SK-N-SH (cell line): ENCODE data around the gene UTP4. TPM values are rescaled to one million over a fixed set of nuclear protein-coding genes. Genes with fewer than 3 reads are reported as not detected.

Experiments
- CTCF ChIA-PET: fragments of 300-600, 350-600 bp; formaldehyde crosslinking; extraction: SDS; loops from one replicate; lab custom pipeline; 2021; lab: Yijun Ruan, JAX
- POLR2A ChIA-PET: fragments of 350-600 bp; sonication (Branson Sonifier 250); formaldehyde crosslinking; extraction: SDS; loops from one replicate; lab custom pipeline; 2020; ENCODE audit warnings: antibody characterized with exemption, inconsistent platforms; lab: Yijun Ruan, JAX
- DNase-seq: peaks from one replicate; pipeline ENCODE4 v3.0.0; 2012
- H2AFZ ChIP-seq: fragments of 200-600 bp; sonication (generic); 2 replicates; pipeline ENCODE4 v1.8.1; 2016; ENCODE audit warnings: antibody characterized with exemption, mild to moderate bottlenecking, low read depth
- H3F3A ChIP-seq: fragments of 200-600 bp; sonication (generic); replicated peaks from 2 replicates; pipeline ENCODE3; 2016; ENCODE audit warnings: antibody characterized with exemption, mild to moderate bottlenecking; ENCODE audit not compliant: insufficient read depth
- H3K27ac ChIP-seq, 2 experiments: fragments of 200-500 bp in 1 of 2; fragments of 200-600 bp in 1 of 2; sonication (Bioruptor generic) in 1 of 2; sonication (generic), shearing (Covaris generic) in 1 of 2; 2 replicates each; pipeline versions ENCODE4 v1.5.1 to v1.6.1; 2014 to 2016; ENCODE audit warnings: low read depth in 2 of 2, inconsistent platforms in 1 of 2, low read length in 1 of 2, mild to moderate bottlenecking in 1 of 2, mixed read lengths in 1 of 2
- H3K27me3 ChIP-seq: fragments of 200-600 bp; sonication (generic), shearing (Covaris generic); 2 replicates; pipeline ENCODE4 v1.6.1; 2016; ENCODE audit warnings: mixed run types; ENCODE audit not compliant: insufficient read depth
- H3K36me3 ChIP-seq, 2 experiments: fragments of 200-500 bp in 1 of 2; fragments of 200-600 bp in 1 of 2; sonication (Bioruptor generic) in 1 of 2; sonication (generic) in 1 of 2; replicated peaks in 1 of 2; 2 replicates each; pipeline versions ENCODE3 to v1.5.1; 2014 to 2016; ENCODE audit warnings: low read length in 1 of 2, mild to moderate bottlenecking in 1 of 2; ENCODE audit not compliant: insufficient read depth in 2 of 2, control insufficient read depth in 1 of 2
- H3K4me1 ChIP-seq, 2 experiments: fragments of 200-500 bp in 1 of 2; fragments of 200-600 bp in 1 of 2; sonication (Bioruptor generic) in 1 of 2; sonication (generic), shearing (Covaris generic) in 1 of 2; 2 replicates each; pipeline versions ENCODE4 v1.5.1 to v1.6.1; 2014 to 2016; ENCODE audit warnings: low read depth in 1 of 2, low read length in 1 of 2, mixed run types in 1 of 2; ENCODE audit not compliant: insufficient read depth in 2 of 2, control insufficient read depth in 1 of 2
- H3K4me2 ChIP-seq: fragments of 200-600 bp; sonication (generic), shearing (Covaris generic); 2 replicates; pipeline ENCODE4 v1.6.1; 2017; ENCODE audit warnings: mixed run types
- H3K4me3 ChIP-seq, 2 experiments: fragments of 200-500 bp in 1 of 2; fragments of 200-600 bp in 1 of 2; sonication (Bioruptor generic) in 1 of 2; sonication (generic), shearing (Covaris generic) in 1 of 2; 2 replicates each; pipeline versions ENCODE4 v1.5.1 to v1.8.1; 2014 to 2016; ENCODE audit warnings: low read depth in 2 of 2, inconsistent platforms in 1 of 2, low read length in 1 of 2, mild to moderate bottlenecking in 1 of 2, mixed read lengths in 1 of 2, moderate library complexity in 1 of 2
- H3K79me2 ChIP-seq: fragments of 200-600 bp; sonication (generic); 2 replicates; pipeline ENCODE4 v1.8.1; 2017; ENCODE audit warnings: mild to moderate bottlenecking; ENCODE audit not compliant: insufficient read depth
- H3K9ac ChIP-seq: fragments of 200-600 bp; sonication (generic); 2 replicates; pipeline ENCODE4 v1.6.1; 2017; ENCODE audit warnings: mixed run types
- H3K9me2 ChIP-seq: fragments of 200-600 bp; sonication (generic); 2 replicates; pipeline ENCODE4 v1.6.1; 2017; ENCODE audit warnings: mixed run types
- H3K9me3 ChIP-seq: fragments of 200-600 bp; sonication (generic); 2 replicates; pipeline ENCODE4 v1.6.1; 2017; ENCODE audit warnings: mixed run types, mild to moderate bottlenecking, moderate library complexity
- H4K20me1 ChIP-seq: fragments of 200-600 bp; sonication (generic); 2 replicates; pipeline ENCODE4 v1.6.1; 2017; ENCODE audit warnings: mild to moderate bottlenecking, mixed run types; ENCODE audit not compliant: insufficient read depth
- EP300 ChIP-seq, 2 experiments: IDR thresholded peaks; 2 replicates each; pipeline versions ENCODE4 v1.4.0 to v1.6.1; 2012; ENCODE audit warnings: borderline replicate concordance in 1 of 2, low read depth in 1 of 2, low read length in 1 of 2
- FOXJ3 ChIP-seq: sonication (generic); formaldehyde crosslinking; IDR thresholded peaks from 2 replicates; pipeline ENCODE4 v1.5.1; 2020; ENCODE audit warnings: mild to moderate bottlenecking, missing genetic modification reagents
- GATA2 ChIP-seq: sonication (generic); formaldehyde crosslinking; IDR thresholded peaks from 2 replicates; pipeline ENCODE4 v1.5.0; 2020; ENCODE audit warnings: mild to moderate bottlenecking, missing genetic modification reagents
- MXI1 ChIP-seq: IDR thresholded peaks from 2 replicates; pipeline ENCODE4 v1.6.1; 2012; ENCODE audit warnings: mild to moderate bottlenecking, low read depth, low read length, improper control_type of control experiment
- NFIC ChIP-seq: IDR thresholded peaks from 2 replicates; pipeline ENCODE4 v1.4.0; 2012; ENCODE audit warnings: borderline replicate concordance
- NRF1 ChIP-seq: IDR thresholded peaks from 2 replicates; pipeline ENCODE4 v1.6.1; 2012; ENCODE audit warnings: low read depth, mild to moderate bottlenecking, low read length
- POLR2AphosphoS5 ChIP-seq: IDR thresholded peaks from 2 replicates; pipeline ENCODE4 v1.6.1; 2012; ENCODE audit warnings: low read depth, low read length
- RAD21 ChIP-seq: IDR thresholded peaks from 2 replicates; pipeline ENCODE4 v1.6.1; 2012; ENCODE audit warnings: mild to moderate bottlenecking, low read length
- RXRA ChIP-seq: IDR thresholded peaks from 2 replicates; pipeline ENCODE4 v1.4.0; 2012; ENCODE audit warnings: low read depth, mild to moderate bottlenecking, borderline replicate concordance
- SMC3 ChIP-seq: IDR thresholded peaks from 2 replicates; pipeline ENCODE4 v1.6.1; 2012; ENCODE audit warnings: low read depth, low read length, improper control_type of control experiment
- TCF12 ChIP-seq: IDR thresholded peaks from 2 replicates; pipeline ENCODE4 v1.4.0; 2012
- TEAD4 ChIP-seq: IDR thresholded peaks from 2 replicates; pipeline ENCODE4 v1.4.0; 2012; ENCODE audit warnings: mild to moderate bottlenecking, borderline replicate concordance; ENCODE audit not compliant: insufficient read depth
- YY1 ChIP-seq: IDR thresholded peaks from 2 replicates; pipeline ENCODE4 v1.4.0; 2012; ENCODE audit warnings: low read depth, mild to moderate bottlenecking
- WGBS: methylation state at CpG from one replicate; pipeline ENCODE4 v1.1.6; 2017; ENCODE audit warnings: low lambda C conversion rate; 5-methylcytosine and 5-hydroxymethylcytosine counted together
- polyA plus RNA-seq, 3 experiments: library from polyadenylated mRNA; depleted of rRNA; stranded (reverse); fragments of >200 nt; gene quantifications; 2 replicates each; pipeline ENCODE4 v1.2.3, GENCODE V29; 2012
- TF ChIP-seq, protein P1 (sequence below): IDR thresholded peaks from 2 replicates; pipeline ENCODE4 v1.4.0; 2012; ENCODE audit warnings: low read depth, borderline replicate concordance

UTP4 gene
- polyA plus RNA-seq, 1 of the 3 experiments (the other 2 are of a cell fraction) = 66.5 TPM

DNA sequence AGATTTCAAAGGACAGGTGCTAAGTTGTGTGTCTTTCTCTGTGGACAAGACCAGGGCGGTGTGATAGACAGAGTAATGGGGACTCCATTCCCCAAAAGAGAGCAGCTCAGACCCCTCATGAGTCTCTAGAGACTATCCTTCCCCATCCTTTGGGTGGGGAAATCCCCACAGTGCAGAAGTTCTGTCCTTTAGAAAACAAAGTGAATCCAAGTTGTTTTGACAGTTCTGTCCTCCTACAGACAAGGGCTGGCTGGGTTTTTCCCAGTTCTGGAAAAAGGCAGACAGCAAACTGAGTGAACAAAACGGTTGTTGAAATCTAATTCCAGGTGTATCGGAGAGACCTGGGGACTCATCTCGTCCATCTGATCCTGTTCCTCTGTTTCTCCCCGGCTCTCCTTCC is 37.9 kb upstream of the UTP4 start:
- Histone ChIP-seq H3K9me2 (no peaks in the 10 kb centered on the region), H3K4me1 (peaks cover 0 to 6% of the 10 kb centered on the region in 2 experiments; a peak in 2 of 4 replicates), H3F3A (no peaks in the 10 kb centered on the region), H3K9me3 (no peaks in the 10 kb centered on the region), H4K20me1 (no peaks in the 10 kb centered on the region), H3K79me2 (no peaks in the 10 kb centered on the region), H3K4me2 (no peak overlapping the region), H3K27ac (no peak overlapping the region), H3K36me3 (no peaks in the 10 kb centered on the region), H3K4me3 (no peak overlapping the region), H3K9ac (no peak overlapping the region), H3K27me3 (no peaks in the 10 kb centered on the region), H2AFZ (no peak overlapping the region)
- WGBS = 76% methylated on average over 5 of the region's 5 CpGs
- DNase-seq = no peak
- ChIA-PET CTCF (interaction anchor here (0.8 kb wide), 1 partner anchor 18 kb away, joined by 3 read pairs; no protein-coding TSS in a partner anchor), POLR2A (no interaction called here)
- TF ChIP-seq EP300 (IDR thresholded peaks at IDR 0.05; ENCODE audit: borderline replicate concordance in 1 of 2, low read depth in 1 of 2, low read length in 1 of 2) (no peak), TCF12 (no peak), YY1 (no peak), RXRA (no peak), NRF1 (no peak), RAD21 (no peak)

DNA sequence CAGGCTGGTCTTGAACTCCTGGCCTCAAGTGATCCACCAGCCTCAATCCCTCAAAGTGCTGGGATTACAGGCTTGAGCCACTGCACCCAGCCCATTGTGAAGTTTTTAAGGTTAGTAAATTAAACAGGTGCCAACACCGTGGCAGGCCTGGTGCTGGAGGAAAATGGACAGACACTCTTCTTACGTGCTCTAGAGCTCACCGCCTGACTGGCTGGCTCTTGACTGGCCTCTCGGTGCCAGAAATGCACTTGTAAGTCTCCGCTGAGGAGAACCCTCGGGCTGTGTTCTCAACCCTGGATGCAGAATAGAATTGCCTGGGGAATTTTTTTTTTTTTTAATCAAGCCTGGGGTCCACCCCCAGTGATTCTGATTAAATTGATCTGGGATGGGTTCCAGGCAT is 37.3 kb upstream of the UTP4 start:
- no peak overlapping the region for H3K9ac ChIP-seq
- 90% methylated on average over 6 of the region's 6 CpGs for WGBS
- TF ChIP-seq TEAD4 (no peak), SMC3 (no peak), RAD21 (no peak), NFIC (no peak), POLR2AphosphoS5 (no peak)
- POLR2A ChIA-PET = no interaction called here
- no peaks in the 10 kb centered on the region for H3K79me2 ChIP-seq
- H2AFZ ChIP-seq = no peak overlapping the region
- H4K20me1 ChIP-seq = no peaks in the 10 kb centered on the region
- H3F3A ChIP-seq = peaks cover 3% of the 10 kb centered on the region
- CTCF ChIA-PET = interaction anchor here (0.8 to 1.2 kb wide), 2 partner anchors 29 to 567 kb away, joined by 3 read pairs; no protein-coding TSS in a partner anchor
- no peaks in the 10 kb centered on the region for H3K9me3 ChIP-seq
- peaks cover 0 to 2% of the 10 kb centered on the region in 2 experiments; a peak in 1 of 4 replicates for H3K4me1 ChIP-seq
- H3K4me2 ChIP-seq = no peak overlapping the region
- no peaks in the 10 kb centered on the region for H3K27me3 ChIP-seq
- H3K36me3 ChIP-seq = no peaks in the 10 kb centered on the region
- no peak for DNase-seq
- H3K27ac ChIP-seq = no peak overlapping the region
- no peaks in the 10 kb centered on the region for H3K9me2 ChIP-seq
- no peak overlapping the region for H3K4me3 ChIP-seq

DNA sequence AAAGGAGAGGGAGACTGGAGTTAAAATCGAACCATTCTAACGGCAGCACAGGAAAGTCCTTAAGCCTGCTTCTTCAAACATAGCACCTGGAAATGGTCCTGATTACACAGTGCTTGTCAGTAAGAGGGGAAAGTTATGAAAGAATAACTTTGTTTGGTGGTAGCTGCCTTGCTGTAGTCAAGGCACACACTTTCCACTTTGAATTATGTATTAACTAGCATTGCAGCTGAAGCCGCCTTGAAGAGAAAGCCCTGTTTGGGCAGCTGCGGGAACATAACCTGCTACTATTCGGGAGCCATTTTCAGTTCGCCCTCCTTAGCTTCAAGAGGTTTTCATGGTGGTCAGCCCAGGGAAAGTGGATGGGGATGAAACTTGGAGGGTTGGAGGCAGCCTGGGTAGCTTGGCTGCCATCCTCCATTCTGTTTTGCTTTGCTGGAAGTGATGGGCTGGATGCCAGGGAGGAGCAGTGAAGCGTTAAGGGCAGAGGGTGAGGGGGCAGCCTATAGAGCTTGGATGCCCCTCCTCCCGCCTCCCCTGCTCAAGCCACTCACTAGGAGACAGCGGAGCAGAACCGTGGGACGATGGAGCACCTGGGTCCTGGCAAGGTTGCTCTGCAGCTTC is 32.3 kb upstream of the UTP4 start:
- no peaks in the 10 kb centered on the region for H3K36me3 ChIP-seq
- H3K27ac ChIP-seq = peak overlapping the region in 1 of 2 experiments; percentile 12; a peak in 1 of 4 replicates
- H3K9me2 ChIP-seq = no peaks in the 10 kb centered on the region
- peaks cover 8% of the 10 kb centered on the region for H3F3A ChIP-seq
- TF ChIP-seq TEAD4 (no peak), FOXJ3 (CRISPR knock-in tag) (no peak), GATA2 (0 out of 2 replicates have a peak, but pooled peaks have one; percentile 28), EP300 (IDR thresholded peaks at IDR 0.05; ENCODE audit: borderline replicate concordance in 1 of 2, low read depth in 1 of 2, low read length in 1 of 2) (no peak), MXI1 (no peak)
- TF ChIP-seq, protein P1, sequence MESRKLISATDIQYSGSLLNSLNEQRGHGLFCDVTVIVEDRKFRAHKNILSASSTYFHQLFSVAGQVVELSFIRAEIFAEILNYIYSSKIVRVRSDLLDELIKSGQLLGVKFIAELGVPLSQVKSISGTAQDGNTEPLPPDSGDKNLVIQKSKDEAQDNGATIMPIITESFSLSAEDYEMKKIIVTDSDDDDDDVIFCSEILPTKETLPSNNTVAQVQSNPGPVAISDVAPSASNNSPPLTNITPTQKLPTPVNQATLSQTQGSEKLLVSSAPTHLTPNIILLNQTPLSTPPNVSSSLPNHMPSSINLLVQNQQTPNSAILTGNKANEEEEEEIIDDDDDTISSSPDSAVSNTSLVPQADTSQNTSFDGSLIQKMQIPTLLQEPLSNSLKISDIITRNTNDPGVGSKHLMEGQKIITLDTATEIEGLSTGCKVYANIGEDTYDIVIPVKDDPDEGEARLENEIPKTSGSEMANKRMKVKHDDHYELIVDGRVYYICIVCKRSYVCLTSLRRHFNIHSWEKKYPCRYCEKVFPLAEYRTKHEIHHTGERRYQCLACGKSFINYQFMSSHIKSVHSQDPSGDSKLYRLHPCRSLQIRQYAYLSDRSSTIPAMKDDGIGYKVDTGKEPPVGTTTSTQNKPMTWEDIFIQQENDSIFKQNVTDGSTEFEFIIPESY = no peak
- no peak overlapping the region for H3K9ac ChIP-seq
- no peaks in the 10 kb centered on the region for H3K9me3 ChIP-seq
- H3K79me2 ChIP-seq = no peaks in the 10 kb centered on the region
- DNase-seq = peak; percentile 77
- H2AFZ ChIP-seq = no peak overlapping the region
- 66% methylated on average over 9 of the region's 11 CpGs for WGBS
- H3K27me3 ChIP-seq = no peaks in the 10 kb centered on the region
- H3K4me3 ChIP-seq = no peak overlapping the region
- no peaks in the 10 kb centered on the region for H4K20me1 ChIP-seq
- ChIA-PET CTCF (interaction anchor here (0.7 to 2.7 kb wide), 7 partner anchors 12 to 571 kb away, joined by 3 to 12 read pairs (median 4); no protein-coding TSS in a partner anchor), POLR2A (interaction anchor here (1.4 kb wide), 1 partner anchor 10 kb away, joined by 6 read pairs; no protein-coding TSS in a partner anchor)
- H3K4me2 ChIP-seq = no peak overlapping the region
- peaks cover 3 to 14% of the 10 kb centered on the region in 2 experiments; a peak in 3 of 4 replicates for H3K4me1 ChIP-seq
